WTC11 (cell line): ENCODE data around the gene FNDC3A. TPM values are rescaled to one million over a fixed set of nuclear protein-coding genes. Genes with fewer than 3 reads are reported as not detected.
A peak's percentile ranks its signal among the peaks of the same experiment; 100 is the strongest.

Source experiments
- ATAC-seq: fragments of 200-7000 bp; cut with Tn5 transposase; 2 replicates; pipeline ENCODE4 v1.10.0; 2021; ENCODE audit warnings: mild to moderate bottlenecking, moderate library complexity
- CTCF ChIA-PET: fragments of 300-600 bp; sonication (Branson Sonifier 250); formaldehyde crosslinking; loops from one replicate; lab custom pipeline; 2021; ENCODE audit warnings: antibody characterized with exemption; lab: Charles Lee
- POLR2A ChIA-PET: fragments of 350-600 bp; sonication (Branson Sonifier 250); formaldehyde crosslinking; loops from one replicate; lab custom pipeline; 2021; ENCODE audit warnings: antibody characterized with exemption; lab: Charles Lee
- DNase-seq: peaks from one replicate; pipeline ENCODE4 v3.0.0; 2021; ENCODE audit warnings: low spot score
- H3K27ac Mint-ChIP-seq: 2 replicates; pipeline ENCODE4 v1.8.0; 2021; ENCODE audit warnings: mixed read lengths
- H3K27me3 Mint-ChIP-seq: 2 replicates; pipeline ENCODE4 v1.8.0; 2021; ENCODE audit warnings: low read depth, mild to moderate bottlenecking, moderate library complexity, mixed read lengths
- H3K36me3 Mint-ChIP-seq: 2 replicates; pipeline ENCODE4 v1.8.0; 2021; ENCODE audit warnings: mixed read lengths
- H3K4me1 Mint-ChIP-seq: 2 replicates; pipeline ENCODE4 v1.8.0; 2022; ENCODE audit warnings: mixed read lengths
- H3K4me3 Mint-ChIP-seq: 2 replicates; pipeline ENCODE4 v1.8.0; 2021; ENCODE audit warnings: mild to moderate bottlenecking, moderate library complexity, mixed read lengths
- H3K9me3 Mint-ChIP-seq: 2 replicates; pipeline ENCODE4 v1.8.0; 2021; ENCODE audit warnings: mixed read lengths
- CDX4 ChIP-seq: fragments of 250-450 bp; sonication (Bioruptor Pico); IDR thresholded peaks from 2 replicates; pipeline ENCODE4 v1.9.0; 2021; ENCODE audit warnings: moderate library complexity, mild to moderate bottlenecking, inconsistent platforms, borderline replicate concordance
- ESRRA ChIP-seq: sonication (generic); formaldehyde crosslinking; IDR thresholded peaks from 2 replicates; pipeline ENCODE4 v1.8.1; 2022; ENCODE audit warnings: mild to moderate bottlenecking, missing genetic modification reagents, borderline replicate concordance
- HMGA2 ChIP-seq: fragments of 250-450 bp; sonication (Bioruptor Pico); IDR thresholded peaks from 2 replicates; pipeline ENCODE4 v1.4.0; 2021; ENCODE audit warnings: mild to moderate bottlenecking, moderate library complexity
- HMGXB4 ChIP-seq: sonication (generic); formaldehyde crosslinking; IDR thresholded peaks from 2 replicates; pipeline ENCODE4 v1.8.1; 2023; ENCODE audit warnings: mild to moderate bottlenecking, moderate library complexity, missing genetic modification reagents
- MYBL2 ChIP-seq: sonication (generic); formaldehyde crosslinking; IDR thresholded peaks from 2 replicates; pipeline ENCODE4 v1.8.1; 2023; ENCODE audit warnings: mild to moderate bottlenecking, moderate library complexity, missing genetic modification reagents
- RORB ChIP-seq: fragments of 250-450 bp; sonication (Bioruptor Pico); IDR thresholded peaks from 2 replicates; pipeline ENCODE4 v1.9.0; 2021; ENCODE audit warnings: mild to moderate bottlenecking
- STAT6 ChIP-seq: sonication (generic); formaldehyde crosslinking; conservative IDR thresholded peaks from 2 replicates; pipeline ENCODE4 v1.8.1; 2023; ENCODE audit warnings: mild to moderate bottlenecking, low read depth, missing genetic modification reagents, moderate library complexity
- USF1 ChIP-seq: sonication (generic); formaldehyde crosslinking; IDR thresholded peaks from 2 replicates; pipeline ENCODE4 v1.8.0; 2022; ENCODE audit warnings: mild to moderate bottlenecking, missing genetic modification reagents
- ZNF281 ChIP-seq: sonication (generic); formaldehyde crosslinking; IDR thresholded peaks from 2 replicates; pipeline ENCODE4 v1.8.0; 2023; ENCODE audit warnings: mild to moderate bottlenecking, missing genetic modification reagents
- ZNF396 ChIP-seq: fragments of 250-450 bp; sonication (Bioruptor Pico); IDR thresholded peaks from 2 replicates; pipeline ENCODE4 v1.8.0; 2021; ENCODE audit warnings: mild to moderate bottlenecking, moderate library complexity, borderline replicate concordance
- ZNF416 ChIP-seq: fragments of 250-450 bp; sonication (Bioruptor Pico); IDR thresholded peaks from 2 replicates; pipeline ENCODE4 v1.9.0; 2021; ENCODE audit warnings: mild to moderate bottlenecking, inconsistent platforms
- ZNF512 ChIP-seq: sonication (generic); formaldehyde crosslinking; IDR thresholded peaks from 2 replicates; pipeline ENCODE4 v1.8.1; 2022; ENCODE audit warnings: missing genetic modification reagents, borderline replicate concordance
- total RNA-seq: library from RNA; stranded (reverse); gene quantifications from 3 replicates; pipeline ENCODE4 v1.2.3, GENCODE V29; 2021

The FNDC3A gene
- total RNA-seq, 1 experiment from 2014 or later, result 24.8 TPM

- TF ChIP-seq ZNF281 (CRISPR knock-in tag) (no peak), STAT6 (CRISPR knock-in tag) (no peak), ZNF396 (CRISPR knock-in tag) (no peak), RORB (no peak)
Measured at GRCh38 chr13:48976576-48977285, 1.0 kb downstream of the FNDC3A start (continued).

- H3K4me3 Mint-ChIP-seq, result peak overlapping the region; percentile 87
- H3K27ac Mint-ChIP-seq, result peak overlapping the region; percentile 90
- DNase-seq, result no peak
- TF ChIP-seq ZNF416 (no peak), STAT6 (CRISPR knock-in tag) (no peak), MYBL2 (CRISPR knock-in tag) (no peak), ZNF512 (CRISPR knock-in tag) (no peak), ESRRA (CRISPR knock-in tag) (no peak), CDX4 (CRISPR knock-in tag) (no peak), HMGA2 (no peak), HMGXB4 (CRISPR knock-in tag) (no peak), USF1 (CRISPR knock-in tag) (no peak)
- peaks cover 13% of the 10 kb centered on the region for H3K9me3 Mint-ChIP-seq
- CTCF ChIA-PET, result no interaction called here
- H3K27me3 Mint-ChIP-seq, result no peaks in the 10 kb centered on the region
- POLR2A ChIA-PET, result interaction anchor here (1.3 kb wide), 1 partner anchor 103 kb away, joined by 3 read pairs; no protein-coding TSS in a partner anchor
- peaks cover 10% of the 10 kb centered on the region for H3K36me3 Mint-ChIP-seq
- peaks cover 47% of the 10 kb centered on the region for H3K4me1 Mint-ChIP-seq
- no peak for ATAC-seq
Measured at GRCh38 chr13:48977286-48977625, 1.5 kb downstream of the FNDC3A start.
